ENCODE data around the gene PROSER3.

PROSER3 gene

GRCh38 chr19:35750167-35750566 lies 7.8 kb upstream of the PROSER3 start:
- no peak overlapping the region for H3K27ac ChIP-seq
- H3K79me2 ChIP-seq (ENCODE audit: insufficient read depth, low read depth): peaks cover 4% of the 10 kb centered on the region; the same call in 1 of the 2 replicates
- no peaks in the 10 kb centered on the region for H3K36me3 ChIP-seq (ENCODE audit: insufficient read depth)
- no peak for TF ChIP-seq CTCF (conservative IDR thresholded peaks at IDR 0.05; ENCODE audit: low read depth, low read length)
- no peak overlapping the region for H2AFZ ChIP-seq (ENCODE audit: low read depth)
- H3K9ac ChIP-seq: no peak overlapping the region
- H3K4me2 ChIP-seq: no peak overlapping the region
- no peak overlapping the region for H3K4me3 ChIP-seq (IDR thresholded peaks at IDR 0.05; ENCODE audit: insufficient read depth, low read depth, low read length)
- no peaks in the 10 kb centered on the region for H3K27me3 ChIP-seq (ENCODE audit: insufficient read depth, low read depth)
- H3K4me1 ChIP-seq (ENCODE audit: low read depth, poor library complexity, severe bottlenecking): peaks cover 22% of the 10 kb centered on the region
- H4K20me1 ChIP-seq (ENCODE audit: insufficient read depth): no peaks in the 10 kb centered on the region

DNA sequence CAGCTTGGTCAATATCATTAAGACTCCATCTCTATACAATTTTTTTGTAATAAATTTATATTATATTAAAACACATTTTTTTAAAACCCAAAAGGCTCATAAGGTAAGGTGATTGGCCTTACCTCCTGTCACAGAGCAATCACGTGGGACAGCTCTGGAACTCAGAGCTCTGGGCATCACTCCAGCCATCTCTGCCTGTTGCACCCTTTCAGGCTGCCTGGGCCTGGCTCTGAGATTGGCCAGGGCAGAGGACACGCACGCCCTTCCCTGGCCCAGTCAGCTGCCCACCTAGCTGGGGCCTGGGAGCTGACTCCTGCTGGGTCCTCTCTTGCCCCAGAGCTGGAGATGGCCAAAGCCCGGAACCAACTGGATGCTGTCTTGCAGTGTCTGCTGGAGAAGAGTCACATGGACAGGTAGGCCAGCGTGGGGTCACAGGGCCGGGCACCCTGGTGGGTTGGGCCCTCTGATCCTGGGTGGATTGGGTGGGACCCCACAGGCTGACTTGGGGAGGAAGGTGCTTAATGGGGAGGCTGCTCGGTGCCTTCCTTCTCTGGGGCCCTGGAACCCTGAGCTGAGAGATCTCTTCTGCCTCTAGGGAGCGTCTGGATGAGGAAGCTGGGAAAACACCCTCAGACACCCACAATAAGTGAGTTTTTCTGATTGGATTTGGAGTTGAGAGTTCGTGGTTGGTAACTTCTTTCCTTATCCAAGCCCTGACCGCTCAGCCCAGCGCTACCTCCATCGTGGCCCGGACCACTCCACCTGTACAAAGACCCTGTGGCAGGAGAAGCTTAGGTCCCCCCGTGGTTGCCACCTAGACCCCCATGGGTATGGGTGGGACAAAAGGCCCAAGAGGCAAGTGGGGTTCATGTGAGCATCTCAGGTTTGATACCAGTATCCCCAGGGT lies 5.9 kb upstream of the PROSER3 start:
- Histone ChIP-seq H3K27ac (no peak overlapping the region), H3K4me3 (IDR thresholded peaks at IDR 0.05; ENCODE audit: insufficient read depth, low read depth, low read length) (no peak overlapping the region), H3K9ac (no peak overlapping the region), H2AFZ (ENCODE audit: low read depth) (no peak overlapping the region), H3K36me3 (ENCODE audit: insufficient read depth) (no peaks in the 10 kb centered on the region), H4K20me1 (ENCODE audit: insufficient read depth) (no peaks in the 10 kb centered on the region), H3K27me3 (ENCODE audit: insufficient read depth, low read depth) (no peaks in the 10 kb centered on the region), H3K4me2 (no peak overlapping the region), H3K79me2 (ENCODE audit: insufficient read depth, low read depth) (0 out of 2 replicates have a peak, but pooled peaks cover 4% of the 10 kb centered on the region), H3K4me1 (ENCODE audit: low read depth, poor library complexity, severe bottlenecking) (peaks cover 17% of the 10 kb centered on the region)
- no peak for TF ChIP-seq CTCF (conservative IDR thresholded peaks at IDR 0.05; ENCODE audit: low read depth, low read length)

- TF ChIP-seq CTCF (conservative IDR thresholded peaks at IDR 0.05; ENCODE audit: low read depth, low read length): no peak
- no peak overlapping the region for H3K4me3 ChIP-seq (IDR thresholded peaks at IDR 0.05; ENCODE audit: insufficient read depth, low read depth, low read length)
- no peak overlapping the region for H3K4me2 ChIP-seq
- H3K27ac ChIP-seq: no peak overlapping the region
- H3K4me1 ChIP-seq (ENCODE audit: low read depth, poor library complexity, severe bottlenecking): peaks cover 15% of the 10 kb centered on the region
- H3K79me2 ChIP-seq (ENCODE audit: insufficient read depth, low read depth): 0 out of 2 replicates have a peak, but pooled peaks cover 4% of the 10 kb centered on the region
- H3K27me3 ChIP-seq (ENCODE audit: insufficient read depth, low read depth): no peaks in the 10 kb centered on the region
- H3K9ac ChIP-seq: no peak overlapping the region
- H4K20me1 ChIP-seq (ENCODE audit: insufficient read depth): no peaks in the 10 kb centered on the region
- no peaks in the 10 kb centered on the region for H3K36me3 ChIP-seq (ENCODE audit: insufficient read depth)
- H2AFZ ChIP-seq (ENCODE audit: low read depth): no peak overlapping the region
Observed at GRCh38 chr19:35752746-35753350, 5.1 kb upstream of the PROSER3 start.

GRCh38 chr19:35753634-35754369 lies 4.2 kb upstream of the PROSER3 start:
- H3K36me3 ChIP-seq (ENCODE audit: insufficient read depth): no peaks in the 10 kb centered on the region
- no peak overlapping the region for H3K9ac ChIP-seq
- no peak for TF ChIP-seq CTCF (conservative IDR thresholded peaks at IDR 0.05; ENCODE audit: low read depth, low read length)
- H3K27ac ChIP-seq: no peak overlapping the region
- no peaks in the 10 kb centered on the region for H4K20me1 ChIP-seq (ENCODE audit: insufficient read depth)
- no peak overlapping the region for H3K4me3 ChIP-seq (IDR thresholded peaks at IDR 0.05; ENCODE audit: insufficient read depth, low read depth, low read length)
- no peaks in the 10 kb centered on the region for H3K27me3 ChIP-seq (ENCODE audit: insufficient read depth, low read depth)
- peaks cover 16% of the 10 kb centered on the region for H3K4me1 ChIP-seq (ENCODE audit: low read depth, poor library complexity, severe bottlenecking)
- no peak overlapping the region for H2AFZ ChIP-seq (ENCODE audit: low read depth)
- no peak overlapping the region for H3K4me2 ChIP-seq
- H3K79me2 ChIP-seq (ENCODE audit: insufficient read depth, low read depth): peaks cover 8% of the 10 kb centered on the region; the same call in 1 of the 2 replicates

All from KMS-11 (cell line).